Activated CD8-positive, alpha-beta memory T cell treated with anti-CD3 and anti-CD28 coated beads, Interleukin-2, amount 10 ng/mL, durations not matched to agents 7 days and 5 days (primary cell): ENCODE data around the gene EXOC5. TPM values are rescaled to one million over a fixed set of nuclear protein-coding genes. Genes with fewer than 3 reads are reported as not detected.
"Not testable (repeated sequence)": the region's sequence is repeated elsewhere in the genome, so short reads cannot be mapped to it uniquely, and the experiment has no call there.

ENCODE experiments used
- ATAC-seq: fragments of 150-1000 bp; cut with Tn5 transposase; one replicate; pipeline ENCODE4 v1.10.0; 2021; ENCODE audit warnings: moderate library complexity
- CTCF ChIA-PET: fragments of 350-600 bp; sonication (Branson Sonifier 250); formaldehyde crosslinking; loops from one replicate; lab custom pipeline; 2021; ENCODE audit warnings: antibody characterized with exemption; lab: Charles Lee
- DNase-seq: peaks from one replicate; pipeline ENCODE4 v3.0.0-alpha.2; 2020
- H3K27ac Mint-ChIP-seq: one replicate; pipeline ENCODE4 v1.8.0; 2021; ENCODE audit warnings: mild to moderate bottlenecking, mixed read lengths
- H3K27me3 Mint-ChIP-seq: one replicate; pipeline ENCODE4 v1.8.0; 2021; ENCODE audit warnings: mixed read lengths
- H3K36me3 Mint-ChIP-seq: one replicate; pipeline ENCODE4 v1.8.0; 2021; ENCODE audit warnings: mild to moderate bottlenecking, mixed read lengths
- H3K4me1 Mint-ChIP-seq: one replicate; pipeline ENCODE4 v1.8.0; 2021; ENCODE audit warnings: mixed read lengths
- H3K4me3 Mint-ChIP-seq: one replicate; pipeline ENCODE4 v1.8.0; 2021; ENCODE audit warnings: mild to moderate bottlenecking, moderate library complexity, mixed read lengths
- H3K9me3 Mint-ChIP-seq: one replicate; pipeline ENCODE4 v1.8.0; 2022; ENCODE audit warnings: low read depth, mixed read lengths
- total RNA-seq, 2 experiments: library from RNA; stranded (reverse); gene quantifications; one replicate each; pipeline ENCODE4 v1.2.3, GENCODE V29; 2021

EXOC5 gene
- total RNA-seq, 2 experiments from 2014 or later: 57.0 to 69.8 TPM

DNA sequence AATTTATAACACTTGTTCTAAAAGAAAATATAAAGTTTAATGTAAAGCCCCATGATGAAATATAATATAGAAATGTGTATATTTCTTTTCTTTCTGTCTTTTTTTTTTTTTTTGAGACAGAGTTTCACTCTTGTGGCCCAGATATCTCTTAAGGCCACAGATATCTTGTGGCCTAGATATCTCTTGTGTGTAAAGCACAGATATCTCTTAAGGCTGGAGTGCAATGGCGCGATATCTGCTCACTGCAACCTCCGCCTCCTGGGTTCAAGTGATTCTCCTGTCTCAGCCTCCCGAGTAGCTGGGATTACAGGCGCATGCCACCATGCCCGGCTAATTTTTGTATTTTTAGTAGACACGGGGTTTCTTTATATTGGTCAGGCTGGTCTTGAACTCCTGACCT lies 28.6 kb downstream of the EXOC5 start:
- ATAC-seq, H3K4me1 Mint-ChIP-seq, H3K36me3 Mint-ChIP-seq, H3K27me3 Mint-ChIP-seq, H3K4me3 Mint-ChIP-seq, H3K9me3 Mint-ChIP-seq, H3K27ac Mint-ChIP-seq, CTCF ChIA-PET, DNase-seq: not testable (repeated sequence)

DNA sequence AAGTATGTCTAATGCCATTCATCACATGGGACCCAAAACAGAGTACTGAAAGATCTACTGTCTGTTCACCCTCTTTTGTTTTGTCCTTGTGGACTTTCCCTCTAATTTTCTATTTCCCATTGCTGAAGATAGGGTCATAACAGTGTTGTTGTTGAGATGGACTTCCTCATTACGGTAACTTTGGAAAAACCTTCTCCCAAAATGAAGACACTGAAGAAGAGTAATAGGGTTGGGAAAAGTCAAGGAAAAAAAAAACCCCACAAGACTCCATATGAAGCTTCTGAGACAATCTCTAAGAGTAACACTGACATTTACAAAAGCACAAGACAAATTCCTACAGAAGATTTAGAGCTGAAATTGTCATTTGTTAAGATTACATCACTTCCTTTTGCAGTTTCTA lies 36.7 kb downstream of the EXOC5 start:
- Mint-ChIP-seq H3K27ac (no peak overlapping the region), H3K9me3 (peaks cover 3% of the 10 kb centered on the region), H3K36me3 (peaks cover 45% of the 10 kb centered on the region), H3K4me1 (peaks cover 4% of the 10 kb centered on the region), H3K27me3 (no peaks in the 10 kb centered on the region), H3K4me3 (no peak overlapping the region)
- ATAC-seq: no peak
- CTCF ChIA-PET: no interaction called here
- DNase-seq: no peak

DNA sequence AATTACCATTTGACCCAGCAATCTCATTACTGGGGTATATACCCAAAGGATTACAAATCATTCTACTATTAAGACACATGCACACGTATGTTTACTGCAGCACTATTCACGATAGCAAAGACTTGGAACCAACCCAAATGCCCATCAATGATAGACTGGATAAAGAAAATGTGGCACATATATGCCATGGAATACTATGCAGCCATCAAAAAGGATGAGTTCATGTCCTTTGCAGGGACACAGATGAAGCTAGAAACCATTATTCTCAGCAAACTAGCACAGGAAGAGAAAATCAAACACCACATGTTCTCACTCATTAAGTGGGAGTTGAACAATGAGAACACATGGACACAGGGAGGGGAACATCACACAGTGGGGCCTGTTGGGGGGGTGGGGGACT lies 40.4 kb downstream of the EXOC5 start:
- H3K36me3 Mint-ChIP-seq: peaks cover 51% of the 10 kb centered on the region
- H3K4me1 Mint-ChIP-seq, DNase-seq, H3K4me3 Mint-ChIP-seq, ATAC-seq, H3K27ac Mint-ChIP-seq, H3K9me3 Mint-ChIP-seq, H3K27me3 Mint-ChIP-seq, CTCF ChIA-PET: not testable (repeated sequence)

DNA sequence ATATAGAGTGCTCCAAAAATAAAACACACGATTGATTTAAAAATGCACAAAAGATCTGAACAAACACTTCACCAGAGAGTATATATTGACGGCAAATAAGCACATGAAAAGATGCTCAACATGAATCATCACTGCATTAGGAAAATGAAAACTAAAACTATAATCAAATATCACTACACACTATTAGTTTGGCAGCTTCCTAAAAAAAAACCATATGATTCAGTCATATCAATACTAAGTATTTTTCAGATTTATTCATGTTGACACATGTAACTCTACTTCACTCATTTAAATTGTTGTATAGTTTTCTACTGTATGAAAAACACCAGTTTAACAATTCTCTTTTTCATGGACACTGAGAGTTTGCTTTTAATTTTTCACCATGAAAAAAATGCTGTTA lies 41.6 kb downstream of the EXOC5 start:
- Mint-ChIP-seq H3K27me3 (no peaks in the 10 kb centered on the region), H3K4me3 (no peak overlapping the region), H3K9me3 (peaks cover 3% of the 10 kb centered on the region), H3K27ac (no peak overlapping the region), H3K4me1 (peaks cover 7% of the 10 kb centered on the region), H3K36me3 (peaks cover 46% of the 10 kb centered on the region)
- DNase-seq (no peak), ATAC-seq (no peak)
- CTCF ChIA-PET: no interaction called here

DNA sequence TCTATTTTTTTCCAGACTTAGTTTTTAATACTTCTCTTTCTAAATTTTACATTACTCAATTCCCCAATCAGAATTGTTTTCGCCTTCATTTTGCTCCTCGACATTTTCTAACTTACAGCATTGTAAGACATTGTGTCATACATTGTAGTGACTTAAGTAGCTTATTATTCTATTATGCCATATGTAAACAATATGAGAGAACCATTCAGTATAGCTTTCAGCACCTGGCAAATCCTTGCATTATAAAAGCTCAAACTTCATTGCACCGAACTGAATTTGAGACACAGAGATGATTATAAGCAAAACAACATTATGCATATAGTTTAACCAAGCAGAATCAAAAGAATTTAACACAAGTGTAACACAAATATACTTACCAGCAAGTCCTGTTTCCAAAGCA lies 46.8 kb downstream of the EXOC5 start:
- Mint-ChIP-seq H3K36me3 (peaks cover 28% of the 10 kb centered on the region), H3K4me1 (peaks cover 3% of the 10 kb centered on the region), H3K4me3 (no peak overlapping the region), H3K9me3 (no peaks in the 10 kb centered on the region), H3K27ac (no peak overlapping the region), H3K27me3 (no peaks in the 10 kb centered on the region)
- no peak for DNase-seq
- no peak for ATAC-seq
- CTCF ChIA-PET: no interaction called here

DNA sequence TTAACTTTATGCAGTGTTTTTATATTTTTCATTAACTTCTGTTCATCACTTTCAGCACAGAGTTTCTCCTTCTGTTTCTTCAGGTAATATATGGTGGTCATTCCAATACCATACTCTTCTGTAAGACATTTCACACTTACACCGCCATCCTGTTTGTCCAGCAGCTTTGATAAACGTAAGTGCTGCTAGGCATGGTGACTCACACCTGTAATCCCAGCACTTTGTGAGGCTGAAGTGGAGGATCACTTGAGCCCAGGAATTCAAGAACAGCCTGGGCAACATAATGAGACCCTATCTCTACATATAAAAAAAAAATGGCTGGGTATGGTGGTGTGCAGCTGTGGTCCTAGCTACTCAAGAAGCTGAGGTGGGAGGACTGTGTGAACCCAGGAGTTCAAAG lies 55.8 kb downstream of the EXOC5 start:
- Mint-ChIP-seq H3K36me3 (peaks cover 44% of the 10 kb centered on the region), H3K27me3 (no peaks in the 10 kb centered on the region), H3K4me1 (no peaks in the 10 kb centered on the region), H3K9me3 (no peaks in the 10 kb centered on the region), H3K27ac (no peak overlapping the region), H3K4me3 (no peak overlapping the region)
- DNase-seq (no peak), ATAC-seq (no peak)
- CTCF ChIA-PET: no interaction called here

DNA sequence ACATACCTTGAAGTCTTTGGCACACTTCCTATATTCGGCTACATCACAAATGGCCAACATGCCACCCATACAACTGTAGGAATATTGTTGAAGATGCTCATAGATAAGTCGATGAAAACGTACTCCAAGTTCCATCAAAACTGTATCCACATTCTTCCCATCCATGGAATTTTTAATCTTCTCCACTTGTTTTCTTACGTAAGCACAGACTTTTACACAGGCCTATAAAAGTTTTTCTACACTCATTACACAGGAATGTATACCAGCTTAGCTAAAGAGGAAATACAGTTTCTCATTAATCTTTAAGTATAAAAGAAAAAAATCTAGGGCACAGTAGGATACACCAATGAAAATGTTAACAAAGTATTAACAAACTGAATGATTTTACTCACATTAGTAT lies 59.1 kb downstream of the EXOC5 start:
- Mint-ChIP-seq H3K27ac (no peak overlapping the region), H3K4me1 (no peaks in the 10 kb centered on the region), H3K27me3 (no peaks in the 10 kb centered on the region), H3K36me3 (peaks cover 29% of the 10 kb centered on the region), H3K9me3 (no peaks in the 10 kb centered on the region), H3K4me3 (no peak overlapping the region)
- ATAC-seq (no peak), DNase-seq (no peak)
- CTCF ChIA-PET: no interaction called here

DNA sequence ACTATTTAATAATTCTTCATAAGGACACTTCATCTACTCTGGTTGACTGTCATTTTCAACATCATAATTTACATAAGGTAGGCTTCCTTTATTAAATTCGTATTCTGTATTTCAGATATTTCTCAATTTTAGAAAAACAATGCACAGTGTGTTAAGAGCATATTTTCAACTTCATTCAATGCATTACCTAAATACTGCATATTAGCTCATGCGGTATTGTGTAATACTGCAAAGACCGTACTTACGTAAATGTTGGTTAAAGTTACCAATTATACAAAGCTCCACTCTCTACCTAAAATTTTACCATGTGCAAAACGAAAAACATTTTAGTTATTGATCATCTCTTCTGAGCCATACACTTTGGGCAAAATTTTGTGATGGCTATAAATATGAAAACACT lies 62.8 kb downstream of the EXOC5 start:
- CTCF ChIA-PET: no interaction called here
- H3K36me3 Mint-ChIP-seq: peaks cover 12% of the 10 kb centered on the region
- ATAC-seq (no peak), DNase-seq (no peak)
- H3K4me3 Mint-ChIP-seq: no peak overlapping the region
- no peak overlapping the region for H3K27ac Mint-ChIP-seq
- no peaks in the 10 kb centered on the region for H3K9me3 Mint-ChIP-seq
- no peaks in the 10 kb centered on the region for H3K4me1 Mint-ChIP-seq
- H3K27me3 Mint-ChIP-seq: no peaks in the 10 kb centered on the region

DNA sequence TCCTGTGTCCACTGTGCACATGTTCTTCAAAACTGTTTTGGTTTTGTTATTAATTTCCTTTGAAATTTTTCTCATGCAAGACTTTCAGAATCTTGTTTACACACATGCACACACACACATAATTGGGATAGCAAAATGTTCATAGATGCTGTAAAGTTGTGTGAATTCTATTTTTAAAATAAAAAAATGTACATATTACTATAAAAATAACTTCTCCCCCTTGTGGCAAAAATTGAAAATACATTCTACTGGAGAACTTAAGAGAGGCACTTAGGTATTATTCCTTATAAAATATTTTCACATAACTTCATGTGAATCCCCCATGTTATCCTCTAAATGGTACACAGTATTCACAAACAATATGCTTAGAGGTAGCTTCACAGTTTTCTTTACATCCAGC lies 66.0 kb downstream of the EXOC5 start:
- DNase-seq, H3K9me3 Mint-ChIP-seq, CTCF ChIA-PET, H3K4me3 Mint-ChIP-seq, ATAC-seq, H3K36me3 Mint-ChIP-seq, H3K27me3 Mint-ChIP-seq, H3K27ac Mint-ChIP-seq, H3K4me1 Mint-ChIP-seq: not testable (repeated sequence)

DNA sequence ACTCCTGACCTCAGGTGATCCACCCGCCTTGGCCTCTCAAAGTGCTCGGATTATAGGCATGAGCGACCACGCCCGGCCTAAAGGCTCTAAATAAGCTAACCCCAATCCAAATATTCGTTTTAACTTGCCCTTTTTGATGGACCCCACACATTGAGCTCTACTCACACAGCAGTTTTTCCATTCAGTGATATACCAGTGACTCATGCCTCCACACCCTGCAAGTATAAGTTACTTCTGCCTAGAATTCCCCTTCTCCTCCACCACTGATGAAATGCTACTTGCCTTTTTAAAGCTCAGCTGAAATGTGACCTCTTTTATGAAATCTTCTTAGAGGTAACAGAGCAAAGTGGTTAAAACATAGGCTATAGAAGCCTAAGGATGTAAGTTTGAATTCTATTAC lies 68.8 kb downstream of the EXOC5 start:
- H3K9me3 Mint-ChIP-seq: no peaks in the 10 kb centered on the region
- ATAC-seq (no peak), DNase-seq (no peak)
- H3K36me3 Mint-ChIP-seq: no peaks in the 10 kb centered on the region
- CTCF ChIA-PET: no interaction called here
- H3K4me1 Mint-ChIP-seq: no peaks in the 10 kb centered on the region
- no peak overlapping the region for H3K4me3 Mint-ChIP-seq
- H3K27ac Mint-ChIP-seq: no peak overlapping the region
- peaks cover 10% of the 10 kb centered on the region for H3K27me3 Mint-ChIP-seq

DNA sequence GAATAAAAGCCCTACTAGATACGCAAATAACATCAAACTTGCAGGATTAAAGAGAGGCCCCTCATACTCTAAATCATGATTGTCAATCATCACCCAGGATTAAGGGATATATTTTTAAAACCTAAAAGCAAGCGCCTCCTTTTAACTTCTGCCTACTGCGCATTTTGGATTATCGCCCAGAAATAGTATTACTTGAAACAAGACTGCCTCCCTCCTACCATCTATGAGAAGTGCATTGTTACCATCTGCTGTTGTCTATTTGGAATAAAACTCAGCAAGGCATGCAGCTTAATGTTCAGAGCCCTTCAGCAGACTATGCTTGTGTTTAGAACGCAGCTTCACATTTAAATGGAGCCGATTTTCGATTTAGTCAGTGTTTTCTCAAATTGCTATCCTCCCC lies 79.6 kb downstream of the EXOC5 start:
- Mint-ChIP-seq H3K27ac (no peak overlapping the region), H3K4me1 (no peaks in the 10 kb centered on the region), H3K9me3 (no peaks in the 10 kb centered on the region), H3K27me3 (peaks cover 23% of the 10 kb centered on the region), H3K36me3 (no peaks in the 10 kb centered on the region), H3K4me3 (no peak overlapping the region)
- DNase-seq (no peak), ATAC-seq (no peak)
- CTCF ChIA-PET: interaction anchor here (0.7 kb wide), 1 partner anchor 10 kb away, joined by 3 read pairs; no protein-coding TSS in a partner anchor

DNA sequence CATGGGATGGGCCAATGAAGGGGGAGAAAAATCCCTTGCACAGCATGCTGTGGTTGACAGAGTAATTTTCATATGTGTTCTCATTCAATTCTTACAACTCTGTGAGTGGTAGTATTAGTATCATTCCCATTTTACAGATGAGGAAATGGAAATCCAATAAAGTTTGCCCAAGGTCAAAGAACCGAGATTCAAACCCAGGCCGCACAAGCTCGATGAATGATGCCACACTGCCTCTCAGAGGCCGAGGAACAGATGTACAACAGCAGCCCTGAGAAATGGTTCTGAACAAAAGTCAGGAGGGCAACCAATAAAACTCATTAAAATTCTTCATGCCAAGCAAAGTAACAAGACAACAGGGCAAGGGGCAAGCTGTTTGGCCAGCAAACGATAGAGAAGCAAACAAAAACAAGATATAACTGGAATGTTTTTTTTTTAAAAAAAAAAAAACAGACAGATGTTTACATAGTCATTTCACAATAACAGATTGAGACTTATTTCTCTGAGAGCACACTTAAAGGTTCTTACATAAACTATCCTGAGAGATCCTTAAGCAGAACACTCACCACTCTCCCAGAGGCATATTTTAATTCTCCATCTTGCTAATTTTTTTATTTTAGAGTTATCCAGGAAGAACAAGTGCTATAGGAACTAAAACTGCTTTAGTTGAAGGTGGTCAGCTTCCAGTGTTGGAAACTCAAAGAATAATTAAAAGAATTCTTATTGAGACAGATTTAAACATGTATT lies 85.8 kb downstream of the EXOC5 start:
- Mint-ChIP-seq H3K27ac (no peak overlapping the region), H3K9me3 (no peaks in the 10 kb centered on the region), H3K36me3 (no peaks in the 10 kb centered on the region), H3K4me1 (no peaks in the 10 kb centered on the region), H3K27me3 (peaks cover 42% of the 10 kb centered on the region), H3K4me3 (no peak overlapping the region)
- ATAC-seq (no peak), DNase-seq (no peak)
- CTCF ChIA-PET: no interaction called here

DNA sequence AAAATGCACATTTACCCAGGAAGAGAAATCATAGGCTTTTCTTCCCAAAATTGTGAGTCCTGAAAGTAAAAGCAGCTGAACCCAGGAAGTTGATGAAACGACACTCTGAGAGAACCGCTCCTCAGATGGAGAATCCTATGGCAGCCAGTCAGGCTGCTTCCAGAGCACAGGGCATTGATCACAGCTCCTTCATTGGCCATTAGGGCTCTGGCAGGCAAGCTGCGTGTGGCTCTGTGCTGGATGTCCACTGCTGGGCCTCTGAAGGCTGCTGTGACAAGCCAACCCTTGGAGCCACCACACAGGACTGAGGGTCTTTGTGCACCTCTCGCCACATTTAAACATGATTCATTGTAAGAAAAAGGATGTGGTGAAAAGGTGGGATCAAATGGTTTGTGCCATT lies 89.4 kb downstream of the EXOC5 start:
- Mint-ChIP-seq H3K27ac (no peak overlapping the region), H3K4me1 (no peaks in the 10 kb centered on the region), H3K4me3 (no peak overlapping the region), H3K36me3 (no peaks in the 10 kb centered on the region), H3K27me3 (peaks cover 53% of the 10 kb centered on the region), H3K9me3 (no peaks in the 10 kb centered on the region)
- CTCF ChIA-PET: interaction anchor here (0.8 kb wide), 1 partner anchor 9 kb away, joined by 3 read pairs; no protein-coding TSS in a partner anchor
- DNase-seq: no peak
- ATAC-seq: no peak

DNA sequence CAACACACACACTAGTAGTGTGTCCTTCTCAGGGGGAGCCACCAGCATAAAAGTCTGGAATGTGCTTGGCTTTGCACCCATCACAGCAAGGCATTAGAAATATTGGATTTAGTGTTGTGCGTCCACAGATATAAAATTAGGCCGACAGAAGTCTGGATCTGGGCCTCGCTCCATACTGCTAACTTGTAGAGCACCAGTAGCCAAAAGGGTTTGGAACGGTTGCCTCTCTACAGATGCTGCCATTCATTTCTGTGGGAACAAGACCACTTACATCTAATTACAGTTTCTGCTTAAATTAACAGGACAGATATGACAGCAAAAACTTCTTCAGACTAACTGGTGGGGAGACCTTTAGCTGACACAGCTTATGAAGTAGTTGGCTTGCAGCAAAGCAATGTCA lies 94.2 kb downstream of the EXOC5 start:
- H3K9me3 Mint-ChIP-seq: no peaks in the 10 kb centered on the region
- no peaks in the 10 kb centered on the region for H3K36me3 Mint-ChIP-seq
- no peak overlapping the region for H3K4me3 Mint-ChIP-seq
- CTCF ChIA-PET: no interaction called here
- ATAC-seq: no peak
- H3K4me1 Mint-ChIP-seq: no peaks in the 10 kb centered on the region
- no peak overlapping the region for H3K27ac Mint-ChIP-seq
- DNase-seq: no peak
- H3K27me3 Mint-ChIP-seq: peaks cover 27% of the 10 kb centered on the region
